Measurements from ENCODE around the gene DPEP3. TPM values are rescaled to one million over a fixed set of nuclear protein-coding genes. Genes with fewer than 3 reads are reported as not detected.

The DPEP3 gene
- total RNA-seq, 1 experiment from 2014 or later: 1.6 TPM

DNA sequence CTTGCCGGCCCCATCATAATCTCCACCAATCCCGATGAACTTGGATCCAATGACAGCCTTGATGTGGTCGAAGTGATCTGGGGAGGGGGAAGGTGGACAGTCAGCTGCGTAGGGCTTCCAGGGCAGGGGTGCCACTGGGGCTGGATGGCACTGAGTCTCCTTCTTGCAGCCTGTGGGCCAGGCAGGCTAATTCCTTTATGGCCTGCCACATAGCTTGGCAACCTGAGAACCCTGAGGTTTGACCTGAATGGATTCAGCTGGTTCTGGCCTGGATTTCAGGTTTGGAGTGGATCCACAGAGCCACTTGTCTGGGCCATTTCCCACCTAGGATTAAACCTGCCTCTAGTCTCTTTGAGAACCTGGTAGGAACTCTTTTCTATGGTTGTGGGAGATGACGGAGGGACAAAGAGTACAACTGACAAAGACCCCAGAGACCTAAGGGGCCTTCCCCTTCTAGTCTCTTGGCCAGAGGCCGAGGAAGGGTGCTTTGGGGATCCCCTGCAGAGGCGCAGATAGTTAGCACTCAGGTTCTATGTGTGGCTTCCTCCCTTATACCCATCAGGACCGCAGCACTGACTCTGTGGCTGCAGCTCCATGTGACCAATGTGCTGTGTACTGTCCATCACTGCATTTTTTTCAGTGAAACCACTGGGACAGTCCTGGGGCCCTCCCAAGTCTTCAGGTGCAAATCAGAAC is 9.2 kb upstream of the DPEP3 start:
- ChIA-PET CTCF (interaction anchor here (0.5 to 1.3 kb wide), 3 partner anchors 51 to 173 kb away, joined by 3 to 5 read pairs (median 3); no protein-coding TSS in a partner anchor), POLR2A (no interaction called here)
- ATAC-seq: no peak
- Mint-ChIP-seq H3K27me3 (ENCODE audit: low read depth) (peaks cover 16% of the 10 kb centered on the region), H3K36me3 (no peaks in the 10 kb centered on the region), H3K4me1 (no peaks in the 10 kb centered on the region), H3K4me3 (no peak overlapping the region), H3K27ac (no peak overlapping the region), H3K9me3 (no peaks in the 10 kb centered on the region)
- DNase-seq (ENCODE audit: low spot score): no peak
- TF ChIP-seq NFYB (CRISPR knock-in tag; conservative IDR thresholded peaks at IDR 0.05; ENCODE audit: low read depth): no peak
- no peak for TF ChIP-seq SMAD3 (CRISPR knock-in tag; IDR thresholded peaks at IDR 0.05; ENCODE audit: borderline replicate concordance)
- no peak for TF ChIP-seq TEAD1 (CRISPR knock-in tag; IDR thresholded peaks at IDR 0.05)
- TF ChIP-seq NFATC4 (CRISPR knock-in tag; IDR thresholded peaks at IDR 0.05): no peak
- no peak for TF ChIP-seq IRF2 (CRISPR knock-in tag; IDR thresholded peaks at IDR 0.05; ENCODE audit: borderline replicate concordance, low read depth)
- TF ChIP-seq OVOL2 (CRISPR knock-in tag; IDR thresholded peaks at IDR 0.05; ENCODE audit: borderline replicate concordance): no peak
- TF ChIP-seq CREM (CRISPR knock-in tag; IDR thresholded peaks at IDR 0.05): no peak
- TF ChIP-seq JUN (CRISPR knock-in tag; IDR thresholded peaks at IDR 0.05): no peak
- TF ChIP-seq, protein P1, sequence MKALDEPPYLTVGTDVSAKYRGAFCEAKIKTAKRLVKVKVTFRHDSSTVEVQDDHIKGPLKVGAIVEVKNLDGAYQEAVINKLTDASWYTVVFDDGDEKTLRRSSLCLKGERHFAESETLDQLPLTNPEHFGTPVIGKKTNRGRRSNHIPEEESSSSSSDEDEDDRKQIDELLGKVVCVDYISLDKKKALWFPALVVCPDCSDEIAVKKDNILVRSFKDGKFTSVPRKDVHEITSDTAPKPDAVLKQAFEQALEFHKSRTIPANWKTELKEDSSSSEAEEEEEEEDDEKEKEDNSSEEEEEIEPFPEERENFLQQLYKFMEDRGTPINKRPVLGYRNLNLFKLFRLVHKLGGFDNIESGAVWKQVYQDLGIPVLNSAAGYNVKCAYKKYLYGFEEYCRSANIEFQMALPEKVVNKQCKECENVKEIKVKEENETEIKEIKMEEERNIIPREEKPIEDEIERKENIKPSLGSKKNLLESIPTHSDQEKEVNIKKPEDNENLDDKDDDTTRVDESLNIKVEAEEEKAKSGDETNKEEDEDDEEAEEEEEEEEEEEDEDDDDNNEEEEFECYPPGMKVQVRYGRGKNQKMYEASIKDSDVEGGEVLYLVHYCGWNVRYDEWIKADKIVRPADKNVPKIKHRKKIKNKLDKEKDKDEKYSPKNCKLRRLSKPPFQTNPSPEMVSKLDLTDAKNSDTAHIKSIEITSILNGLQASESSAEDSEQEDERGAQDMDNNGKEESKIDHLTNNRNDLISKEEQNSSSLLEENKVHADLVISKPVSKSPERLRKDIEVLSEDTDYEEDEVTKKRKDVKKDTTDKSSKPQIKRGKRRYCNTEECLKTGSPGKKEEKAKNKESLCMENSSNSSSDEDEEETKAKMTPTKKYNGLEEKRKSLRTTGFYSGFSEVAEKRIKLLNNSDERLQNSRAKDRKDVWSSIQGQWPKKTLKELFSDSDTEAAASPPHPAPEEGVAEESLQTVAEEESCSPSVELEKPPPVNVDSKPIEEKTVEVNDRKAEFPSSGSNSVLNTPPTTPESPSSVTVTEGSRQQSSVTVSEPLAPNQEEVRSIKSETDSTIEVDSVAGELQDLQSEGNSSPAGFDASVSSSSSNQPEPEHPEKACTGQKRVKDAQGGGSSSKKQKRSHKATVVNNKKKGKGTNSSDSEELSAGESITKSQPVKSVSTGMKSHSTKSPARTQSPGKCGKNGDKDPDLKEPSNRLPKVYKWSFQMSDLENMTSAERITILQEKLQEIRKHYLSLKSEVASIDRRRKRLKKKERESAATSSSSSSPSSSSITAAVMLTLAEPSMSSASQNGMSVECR (CRISPR knock-in tag; IDR thresholded peaks at IDR 0.05; ENCODE audit: borderline replicate concordance): no peak
- TF ChIP-seq, protein P2, sequence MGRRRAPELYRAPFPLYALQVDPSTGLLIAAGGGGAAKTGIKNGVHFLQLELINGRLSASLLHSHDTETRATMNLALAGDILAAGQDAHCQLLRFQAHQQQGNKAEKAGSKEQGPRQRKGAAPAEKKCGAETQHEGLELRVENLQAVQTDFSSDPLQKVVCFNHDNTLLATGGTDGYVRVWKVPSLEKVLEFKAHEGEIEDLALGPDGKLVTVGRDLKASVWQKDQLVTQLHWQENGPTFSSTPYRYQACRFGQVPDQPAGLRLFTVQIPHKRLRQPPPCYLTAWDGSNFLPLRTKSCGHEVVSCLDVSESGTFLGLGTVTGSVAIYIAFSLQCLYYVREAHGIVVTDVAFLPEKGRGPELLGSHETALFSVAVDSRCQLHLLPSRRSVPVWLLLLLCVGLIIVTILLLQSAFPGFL (CRISPR knock-in tag; IDR thresholded peaks at IDR 0.05; ENCODE audit: borderline replicate concordance): no peak

DNA sequence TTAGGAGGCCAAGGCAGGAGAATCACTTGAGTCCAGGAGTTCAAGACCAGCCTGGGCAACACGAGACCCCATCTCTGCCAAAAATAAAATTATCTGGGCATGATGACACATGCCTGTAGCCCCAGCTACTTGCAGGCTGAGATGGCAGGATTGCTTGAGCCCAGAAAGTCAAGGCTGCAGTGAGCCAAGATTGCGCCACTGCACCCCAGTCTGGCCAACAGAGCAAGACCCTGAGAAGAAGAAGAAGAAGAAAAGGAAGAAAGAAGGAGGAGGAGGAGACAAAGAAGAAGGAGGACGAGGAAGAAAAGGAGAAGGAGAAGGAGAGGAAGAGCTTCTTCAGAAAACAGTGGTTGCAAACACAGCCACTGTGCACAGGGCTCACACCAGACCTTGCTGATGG is 8.4 kb upstream of the DPEP3 start:
- no peak overlapping the region for H3K27ac Mint-ChIP-seq
- H3K4me1 Mint-ChIP-seq: no peaks in the 10 kb centered on the region
- ChIA-PET CTCF (interaction anchor here (0.5 to 1.3 kb wide), 2 partner anchors 131 to 172 kb away, joined by 3 read pairs; no protein-coding TSS in a partner anchor), POLR2A (interaction anchor here (0.6 kb wide), 1 partner anchor 16 kb away, joined by 6 read pairs; no protein-coding TSS in a partner anchor)
- DNase-seq (ENCODE audit: low spot score) (no peak), ATAC-seq (no peak)
- peaks cover 18% of the 10 kb centered on the region for H3K27me3 Mint-ChIP-seq (ENCODE audit: low read depth)
- no peak overlapping the region for H3K4me3 Mint-ChIP-seq
- no peaks in the 10 kb centered on the region for H3K36me3 Mint-ChIP-seq
- no peak for TF ChIP-seq GRHL2 (CRISPR knock-in tag; IDR thresholded peaks at IDR 0.05; ENCODE audit: insufficient replicate concordance, severe bottlenecking)
- no peak for TF ChIP-seq FOXP4 (CRISPR knock-in tag; IDR thresholded peaks at IDR 0.05)
- H3K9me3 Mint-ChIP-seq: no peaks in the 10 kb centered on the region

GRCh38 chr16:67987460-67988160 is 7.3 kb upstream of the DPEP3 start:
- H3K27ac Mint-ChIP-seq: no peak overlapping the region
- H3K27me3 Mint-ChIP-seq (ENCODE audit: low read depth): peaks cover 18% of the 10 kb centered on the region
- no peak for TF ChIP-seq TP53 (CRISPR knock-in tag; IDR thresholded peaks at IDR 0.05)
- no peak for TF ChIP-seq SMAD3 (CRISPR knock-in tag; IDR thresholded peaks at IDR 0.05; ENCODE audit: borderline replicate concordance)
- TF ChIP-seq E2F4 (CRISPR knock-in tag; IDR thresholded peaks at IDR 0.05; ENCODE audit: borderline replicate concordance, low read depth): no peak
- TF ChIP-seq NFATC4 (CRISPR knock-in tag; IDR thresholded peaks at IDR 0.05): no peak
- no peak for TF ChIP-seq ZNF121 (CRISPR knock-in tag; IDR thresholded peaks at IDR 0.05)
- no peak for TF ChIP-seq RELA (CRISPR knock-in tag; IDR thresholded peaks at IDR 0.05; ENCODE audit: borderline replicate concordance)
- no peak for TF ChIP-seq JAZF1 (CRISPR knock-in tag; IDR thresholded peaks at IDR 0.05)
- TF ChIP-seq RORB (CRISPR knock-in tag; IDR thresholded peaks at IDR 0.05): no peak
- TF ChIP-seq GABPB1 (CRISPR knock-in tag; IDR thresholded peaks at IDR 0.05): no peak
- no peak for TF ChIP-seq NR1H2 (CRISPR knock-in tag; IDR thresholded peaks at IDR 0.05)
- TF ChIP-seq ATF1 (CRISPR knock-in tag; IDR thresholded peaks at IDR 0.05): no peak
- TF ChIP-seq, protein P2 (CRISPR knock-in tag; IDR thresholded peaks at IDR 0.05; ENCODE audit: borderline replicate concordance): no peak

More at GRCh38 chr16:67987460-67988160, 7.3 kb upstream of the DPEP3 start:
- no peaks in the 10 kb centered on the region for H3K9me3 Mint-ChIP-seq
- CTCF ChIA-PET: interaction anchor here (1.2 to 1.5 kb wide), 3 partner anchors 52 to 171 kb away, joined by 3 to 8 read pairs (median 4); no protein-coding TSS in a partner anchor
- H3K36me3 Mint-ChIP-seq: no peaks in the 10 kb centered on the region
- no peak for DNase-seq (ENCODE audit: low spot score)
- peaks cover 6% of the 10 kb centered on the region for H3K4me1 Mint-ChIP-seq
- POLR2A ChIA-PET: no interaction called here
- no peak for ATAC-seq
- H3K4me3 Mint-ChIP-seq: no peak overlapping the region

Data from WTC11 (cell line).